Measurements from ENCODE around the gene ATP7B.
"Not testable (repeated sequence)": the region's sequence is repeated elsewhere in the genome, so short reads cannot be mapped to it uniquely, and the experiment has no call there.

Gene ATP7B

GRCh38 chr13:51919531-51919930 is 91.7 kb downstream of the ATP7B start:
- no peak for DNase-seq

- DNase-seq: no peak
Observed at GRCh38 chr13:51916962-51917361, 94.3 kb downstream of the ATP7B start.

GRCh38 chr13:51916051-51916818 is 95.0 kb downstream of the ATP7B start:
- DNase-seq: no peak

GRCh38 chr13:51914137-51914493 is 97.1 kb downstream of the ATP7B start:
- DNase-seq: no peak

- no peak for DNase-seq
Observed at GRCh38 chr13:51913421-51914136, 97.7 kb downstream of the ATP7B start.

- DNase-seq: no peak
Observed at GRCh38 chr13:51912511-51913225, 98.6 kb downstream of the ATP7B start.

- no peak for DNase-seq
Observed at GRCh38 chr13:51912091-51912490, 99.2 kb downstream of the ATP7B start.

- DNase-seq: no peak
Observed at GRCh38 chr13:51910508-51910907, 100.7 kb downstream of the ATP7B start.

GRCh38 chr13:51909265-51909664 is 102.0 kb downstream of the ATP7B start:
- not testable (repeated sequence) for DNase-seq

- DNase-seq: no peak
Observed at GRCh38 chr13:51907040-51907732, 104.1 kb downstream of the ATP7B start.

GRCh38 chr13:51906581-51906980 is 104.7 kb downstream of the ATP7B start:
- DNase-seq: no peak

- no peak for DNase-seq
Observed at GRCh38 chr13:51905787-51906186, 105.5 kb downstream of the ATP7B start.

GRCh38 chr13:51902776-51903175 is 108.5 kb downstream of the ATP7B start:
- DNase-seq: no peak

- DNase-seq: no peak
Observed at GRCh38 chr13:51900471-51900870, 110.8 kb downstream of the ATP7B start.

GRCh38 chr13:51895906-51896888 is 115.1 kb downstream of the ATP7B start:
- DNase-seq: peak; percentile 33

GRCh38 chr13:51894239-51894638 is 117.0 kb downstream of the ATP7B start:
- DNase-seq: no peak

GRCh38 chr13:51892657-51893056 is 118.6 kb downstream of the ATP7B start:
- no peak for DNase-seq

- DNase-seq: no peak
Observed at GRCh38 chr13:51887468-51887867, 123.8 kb downstream of the ATP7B start.

- no peak for DNase-seq
Observed at GRCh38 chr13:51885651-51886050, 125.6 kb downstream of the ATP7B start.

- DNase-seq: no peak
Observed at GRCh38 chr13:51883226-51883600, 128.0 kb downstream of the ATP7B start.
